Measurements from ENCODE around the gene TBX2. TPM values are rescaled to one million over a fixed set of nuclear protein-coding genes. Genes with fewer than 3 reads are reported as not detected.

The TBX2 gene
- total and polyA plus RNA-seq, 2 of the 13 experiments (the other 11 are each of a cell fraction or from before 2014, with no cell fraction given) = 2.8 to 15.3 TPM

DNA sequence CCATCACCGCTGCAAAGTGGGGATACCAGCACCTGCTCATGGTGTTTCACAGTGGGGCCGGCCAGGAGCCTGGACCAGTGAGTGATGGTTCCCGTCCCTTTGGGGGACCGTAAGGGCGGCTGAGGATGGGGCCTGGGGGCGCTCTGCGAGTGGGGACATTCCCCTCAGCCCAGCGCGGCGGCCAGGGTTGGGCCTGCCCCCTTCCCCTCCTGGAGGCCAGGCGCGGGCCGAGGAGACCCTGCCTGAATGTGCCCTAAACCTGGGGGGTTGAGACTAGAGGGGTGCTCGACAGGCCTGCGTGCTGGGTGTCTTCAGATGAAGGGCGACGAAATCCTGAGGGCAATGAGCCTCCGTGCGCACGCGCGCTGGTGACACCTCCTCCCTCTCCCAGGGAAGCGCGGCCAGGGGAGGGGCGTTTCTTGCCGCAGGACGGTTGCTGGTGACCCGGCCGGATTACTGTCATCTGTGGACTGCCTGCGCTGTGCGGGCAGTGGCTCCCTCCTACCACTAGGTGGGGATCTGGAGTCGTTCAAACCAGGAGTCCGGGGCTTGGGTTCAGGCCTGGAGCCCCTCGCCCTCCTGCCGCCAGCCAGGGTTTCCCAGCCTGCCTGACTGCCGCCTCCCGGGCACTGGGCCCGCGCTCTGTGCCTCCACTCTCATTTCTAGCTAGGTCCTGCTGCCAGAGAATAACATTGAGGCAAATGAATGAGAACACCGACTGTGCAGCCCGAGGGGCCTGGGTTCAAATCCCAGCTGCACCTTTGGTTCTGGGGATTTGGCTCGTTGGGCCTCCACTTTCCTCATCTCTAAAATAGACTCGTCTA, 17.1 kb downstream of the TBX2 start (continued):
- no peak for TF ChIP-seq SATB2 (CRISPR knock-in tag; IDR thresholded peaks at IDR 0.05)
- peak; percentile 44; the same call in 1 of the 2 replicates for TF ChIP-seq FOXC1 (CRISPR knock-in tag; IDR thresholded peaks at IDR 0.05; ENCODE audit: borderline replicate concordance)
- no peak for TF ChIP-seq SP1 (IDR thresholded peaks at IDR 0.05)
- peak; percentile 48 for TF ChIP-seq SP1 (CRISPR knock-in tag; IDR thresholded peaks at IDR 0.05)
- TF ChIP-seq, protein P1, sequence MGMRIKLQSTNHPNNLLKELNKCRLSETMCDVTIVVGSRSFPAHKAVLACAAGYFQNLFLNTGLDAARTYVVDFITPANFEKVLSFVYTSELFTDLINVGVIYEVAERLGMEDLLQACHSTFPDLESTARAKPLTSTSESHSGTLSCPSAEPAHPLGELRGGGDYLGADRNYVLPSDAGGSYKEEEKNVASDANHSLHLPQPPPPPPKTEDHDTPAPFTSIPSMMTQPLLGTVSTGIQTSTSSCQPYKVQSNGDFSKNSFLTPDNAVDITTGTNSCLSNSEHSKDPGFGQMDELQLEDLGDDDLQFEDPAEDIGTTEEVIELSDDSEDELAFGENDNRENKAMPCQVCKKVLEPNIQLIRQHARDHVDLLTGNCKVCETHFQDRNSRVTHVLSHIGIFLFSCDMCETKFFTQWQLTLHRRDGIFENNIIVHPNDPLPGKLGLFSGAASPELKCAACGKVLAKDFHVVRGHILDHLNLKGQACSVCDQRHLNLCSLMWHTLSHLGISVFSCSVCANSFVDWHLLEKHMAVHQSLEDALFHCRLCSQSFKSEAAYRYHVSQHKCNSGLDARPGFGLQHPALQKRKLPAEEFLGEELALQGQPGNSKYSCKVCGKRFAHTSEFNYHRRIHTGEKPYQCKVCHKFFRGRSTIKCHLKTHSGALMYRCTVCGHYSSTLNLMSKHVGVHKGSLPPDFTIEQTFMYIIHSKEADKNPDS (CRISPR knock-in tag; IDR thresholded peaks at IDR 0.05) = no peak
- peak; percentile 78 for TF ChIP-seq GATAD2A (CRISPR knock-in tag; IDR thresholded peaks at IDR 0.05)
- TF ChIP-seq MTF1 (CRISPR knock-in tag; IDR thresholded peaks at IDR 0.05) = no peak
- TF ChIP-seq TAF15 (IDR thresholded peaks at IDR 0.05; ENCODE audit: low read depth, low read length, poor library complexity, severe bottlenecking) = no peak
- peak; percentile 87; the same call in 1 of the 2 replicates for TF ChIP-seq SMAD1 (CRISPR knock-in tag; IDR thresholded peaks at IDR 0.05; ENCODE audit: borderline replicate concordance, low read depth)
- TF ChIP-seq, protein P2, sequence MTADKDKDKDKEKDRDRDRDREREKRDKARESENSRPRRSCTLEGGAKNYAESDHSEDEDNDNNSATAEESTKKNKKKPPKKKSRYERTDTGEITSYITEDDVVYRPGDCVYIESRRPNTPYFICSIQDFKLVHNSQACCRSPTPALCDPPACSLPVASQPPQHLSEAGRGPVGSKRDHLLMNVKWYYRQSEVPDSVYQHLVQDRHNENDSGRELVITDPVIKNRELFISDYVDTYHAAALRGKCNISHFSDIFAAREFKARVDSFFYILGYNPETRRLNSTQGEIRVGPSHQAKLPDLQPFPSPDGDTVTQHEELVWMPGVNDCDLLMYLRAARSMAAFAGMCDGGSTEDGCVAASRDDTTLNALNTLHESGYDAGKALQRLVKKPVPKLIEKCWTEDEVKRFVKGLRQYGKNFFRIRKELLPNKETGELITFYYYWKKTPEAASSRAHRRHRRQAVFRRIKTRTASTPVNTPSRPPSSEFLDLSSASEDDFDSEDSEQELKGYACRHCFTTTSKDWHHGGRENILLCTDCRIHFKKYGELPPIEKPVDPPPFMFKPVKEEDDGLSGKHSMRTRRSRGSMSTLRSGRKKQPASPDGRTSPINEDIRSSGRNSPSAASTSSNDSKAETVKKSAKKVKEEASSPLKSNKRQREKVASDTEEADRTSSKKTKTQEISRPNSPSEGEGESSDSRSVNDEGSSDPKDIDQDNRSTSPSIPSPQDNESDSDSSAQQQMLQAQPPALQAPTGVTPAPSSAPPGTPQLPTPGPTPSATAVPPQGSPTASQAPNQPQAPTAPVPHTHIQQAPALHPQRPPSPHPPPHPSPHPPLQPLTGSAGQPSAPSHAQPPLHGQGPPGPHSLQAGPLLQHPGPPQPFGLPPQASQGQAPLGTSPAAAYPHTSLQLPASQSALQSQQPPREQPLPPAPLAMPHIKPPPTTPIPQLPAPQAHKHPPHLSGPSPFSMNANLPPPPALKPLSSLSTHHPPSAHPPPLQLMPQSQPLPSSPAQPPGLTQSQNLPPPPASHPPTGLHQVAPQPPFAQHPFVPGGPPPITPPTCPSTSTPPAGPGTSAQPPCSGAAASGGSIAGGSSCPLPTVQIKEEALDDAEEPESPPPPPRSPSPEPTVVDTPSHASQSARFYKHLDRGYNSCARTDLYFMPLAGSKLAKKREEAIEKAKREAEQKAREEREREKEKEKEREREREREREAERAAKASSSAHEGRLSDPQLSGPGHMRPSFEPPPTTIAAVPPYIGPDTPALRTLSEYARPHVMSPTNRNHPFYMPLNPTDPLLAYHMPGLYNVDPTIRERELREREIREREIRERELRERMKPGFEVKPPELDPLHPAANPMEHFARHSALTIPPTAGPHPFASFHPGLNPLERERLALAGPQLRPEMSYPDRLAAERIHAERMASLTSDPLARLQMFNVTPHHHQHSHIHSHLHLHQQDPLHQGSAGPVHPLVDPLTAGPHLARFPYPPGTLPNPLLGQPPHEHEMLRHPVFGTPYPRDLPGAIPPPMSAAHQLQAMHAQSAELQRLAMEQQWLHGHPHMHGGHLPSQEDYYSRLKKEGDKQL (CRISPR knock-in tag; IDR thresholded peaks at IDR 0.05; ENCODE audit: low read depth) = no peak
- TF ChIP-seq, protein P3, sequence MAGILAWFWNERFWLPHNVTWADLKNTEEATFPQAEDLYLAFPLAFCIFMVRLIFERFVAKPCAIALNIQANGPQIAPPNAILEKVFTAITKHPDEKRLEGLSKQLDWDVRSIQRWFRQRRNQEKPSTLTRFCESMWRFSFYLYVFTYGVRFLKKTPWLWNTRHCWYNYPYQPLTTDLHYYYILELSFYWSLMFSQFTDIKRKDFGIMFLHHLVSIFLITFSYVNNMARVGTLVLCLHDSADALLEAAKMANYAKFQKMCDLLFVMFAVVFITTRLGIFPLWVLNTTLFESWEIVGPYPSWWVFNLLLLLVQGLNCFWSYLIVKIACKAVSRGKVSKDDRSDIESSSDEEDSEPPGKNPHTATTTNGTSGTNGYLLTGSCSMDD (CRISPR knock-in tag; IDR thresholded peaks at IDR 0.05) = no peak
- TF ChIP-seq ATF7 (IDR thresholded peaks at IDR 0.05) = no peak
- TF ChIP-seq ATF7 (CRISPR knock-in tag; IDR thresholded peaks at IDR 0.05) = peak; percentile 81
- no peak for TF ChIP-seq IRX3 (CRISPR knock-in tag; IDR thresholded peaks at IDR 0.05; ENCODE audit: borderline replicate concordance, low read depth)
- no peak; the same call in none of the 2 replicates for TF ChIP-seq HOXD1 (CRISPR knock-in tag; IDR thresholded peaks at IDR 0.05)
- no peak for TF ChIP-seq DBP (CRISPR knock-in tag; IDR thresholded peaks at IDR 0.05; ENCODE audit: not compliant biosample characterization)
- peak; percentile 80; the same call in 1 of the 2 replicates for TF ChIP-seq ZNF292 (CRISPR knock-in tag; IDR thresholded peaks at IDR 0.05; ENCODE audit: borderline replicate concordance, low read depth)
- TF ChIP-seq ZNF781 (CRISPR knock-in tag; IDR thresholded peaks at IDR 0.05; ENCODE audit: borderline replicate concordance, not compliant biosample characterization) = peak; percentile 28
- no peak for TF ChIP-seq ZNF235 (CRISPR knock-in tag; IDR thresholded peaks at IDR 0.05; ENCODE audit: borderline replicate concordance)
